Stimulated activated naive CD4-positive, alpha-beta T cell treated with Interleukin-2 at 50 U/mL for 16 hours (primary cell): ENCODE measurements around the gene SYT15B.
"Not testable (repeated sequence)": the region's sequence is repeated elsewhere in the genome, so short reads cannot be mapped to it uniquely, and the experiment has no call there.

ENCODE experiments used
- DNase-seq: peaks from one replicate; lab custom pipeline; 2025; lab: John Stamatoyannopoulos, UW

Gene SYT15B

DNA sequence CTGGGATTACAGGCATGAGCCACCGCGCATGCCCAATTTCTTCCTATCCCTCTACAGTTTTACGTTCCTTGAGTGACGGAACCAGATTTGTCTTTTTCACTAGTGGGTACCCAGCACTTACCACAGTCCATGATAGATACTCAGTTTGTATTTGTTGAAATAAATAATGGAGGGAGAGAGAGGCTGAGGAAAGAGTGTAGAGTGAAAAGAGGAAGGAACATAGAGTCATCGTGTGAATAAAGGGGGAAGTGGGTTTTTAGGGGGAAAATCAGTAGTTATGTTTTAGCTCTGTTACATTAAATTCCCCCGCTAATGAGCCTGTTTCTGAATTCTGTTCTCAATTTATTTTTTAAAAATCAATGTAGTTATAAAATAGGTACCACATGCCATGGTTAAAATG is 37.7 kb downstream of the SYT15B start:
- DNase-seq, result not testable (repeated sequence)

DNA sequence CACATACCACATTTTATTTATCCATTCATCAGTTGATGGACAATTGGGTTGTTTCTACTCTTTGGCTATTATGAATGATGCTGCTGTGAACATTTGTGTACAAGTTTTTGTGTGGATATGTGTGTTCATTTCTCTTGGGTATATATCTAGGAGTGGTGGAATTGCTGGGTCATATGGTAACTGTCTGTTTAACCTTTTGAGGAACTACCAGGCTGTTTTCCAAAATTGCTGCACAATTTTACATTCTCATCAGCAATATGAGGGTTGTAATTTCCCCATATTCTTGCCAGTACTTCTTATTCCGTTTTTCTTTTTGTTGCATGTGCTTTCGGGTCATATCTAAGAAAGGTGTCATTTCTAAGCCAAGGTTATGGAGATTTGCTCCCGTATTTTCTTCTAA is 38.3 kb downstream of the SYT15B start:
- DNase-seq, result not testable (repeated sequence)

DNA sequence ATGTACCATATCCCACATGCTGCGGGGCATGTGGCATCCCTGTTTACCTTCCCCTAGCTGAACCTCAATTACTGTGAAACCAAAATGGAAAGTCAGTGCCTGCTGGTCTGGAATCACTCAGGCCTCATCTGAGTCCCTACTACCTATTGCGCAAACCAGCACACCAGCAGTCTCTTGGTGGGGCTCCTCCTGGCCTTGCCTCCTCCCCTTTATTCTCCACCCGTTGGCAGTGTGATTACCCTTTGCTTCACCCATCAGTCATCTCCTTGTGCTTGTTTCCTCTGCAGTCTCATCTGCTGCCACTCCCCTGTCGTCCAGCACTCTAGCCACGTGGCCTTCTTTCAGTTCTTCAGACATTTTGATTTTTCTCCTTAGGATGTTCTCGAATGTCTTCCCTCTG is 39.3 kb downstream of the SYT15B start:
- DNase-seq, result not testable (repeated sequence)

DNA sequence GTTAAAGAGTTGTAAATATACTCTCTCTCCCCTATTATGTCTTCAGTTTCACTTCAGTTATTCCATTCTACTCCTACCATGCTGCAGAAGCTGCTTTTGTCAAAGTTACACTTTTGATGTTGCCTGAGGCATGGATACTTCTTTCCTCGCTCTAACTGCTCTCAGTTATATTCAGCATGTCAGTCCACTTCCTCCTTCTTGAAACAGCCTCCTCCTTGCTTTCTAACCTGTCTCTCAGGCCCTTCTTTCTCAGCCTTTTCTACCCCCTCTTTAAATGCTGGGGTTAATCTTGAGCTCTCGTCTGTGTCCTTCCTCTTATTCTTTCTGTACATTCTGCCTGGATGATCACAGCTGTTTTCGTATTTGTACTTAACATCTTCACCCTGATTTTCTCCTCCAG is 40.0 kb downstream of the SYT15B start:
- not testable (repeated sequence) for DNase-seq

DNA sequence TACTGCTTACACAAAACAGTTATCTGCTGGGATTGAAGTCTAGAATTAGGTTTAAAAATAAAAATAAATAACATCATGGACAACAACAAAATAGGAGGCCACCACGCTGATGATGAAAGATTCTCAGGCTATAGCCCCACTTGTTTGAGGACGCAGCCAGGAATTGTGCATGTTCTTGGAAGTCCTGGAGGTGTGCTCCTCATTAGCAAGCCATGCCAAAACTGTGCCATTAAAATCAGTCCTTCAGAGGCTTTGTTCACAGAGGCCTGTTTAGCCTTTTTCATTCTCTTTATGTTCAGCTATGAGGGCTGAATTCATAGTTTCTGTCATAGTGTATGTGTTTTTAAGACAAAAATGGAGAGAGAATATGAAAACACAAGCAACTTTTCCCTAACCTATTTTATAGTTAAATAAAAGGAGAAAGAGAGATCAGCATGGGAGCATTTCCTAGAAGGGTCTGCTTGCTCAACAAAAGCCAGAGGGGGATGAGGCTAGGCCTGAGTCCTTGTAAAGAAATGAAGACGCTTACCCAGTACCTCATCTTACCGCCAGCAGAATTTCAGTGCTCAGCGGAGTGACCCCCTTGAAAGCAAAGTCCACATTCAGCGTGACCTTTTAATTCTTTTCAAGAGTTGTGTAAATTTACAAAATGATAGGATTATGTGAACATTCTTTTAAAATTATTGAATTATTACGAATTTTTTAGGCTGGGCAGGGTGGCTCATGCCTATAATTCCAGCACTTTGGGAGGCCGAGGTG is 46.2 kb downstream of the SYT15B start:
- DNase-seq, result not testable (repeated sequence)
